DMS 273 (cell line): ENCODE measurements around the gene NUP98.

Experiments
- DNase-seq: peaks from one replicate; lab custom pipeline; 2025; ENCODE audit not compliant: unreplicated experiment; lab: John Stamatoyannopoulos, UW

The NUP98 gene

GRCh38 chr11:3738723-3739122 is 58.6 kb downstream of the NUP98 start:
- DNase-seq, result no peak

GRCh38 chr11:3738241-3738640 is 59.1 kb downstream of the NUP98 start:
- DNase-seq, result no peak

- DNase-seq, result no peak
These were observed 59.9 kb downstream of the NUP98 start for GRCh38 chr11:3737386-3737933.

- no peak for DNase-seq
These were observed 60.5 kb downstream of the NUP98 start for GRCh38 chr11:3736816-3737215.

GRCh38 chr11:3735827-3736226 is 61.5 kb downstream of the NUP98 start:
- DNase-seq, result no peak

GRCh38 chr11:3732671-3733436 is 64.5 kb downstream of the NUP98 start:
- DNase-seq, result no peak

GRCh38 chr11:3723014-3723708 is 74.2 kb downstream of the NUP98 start:
- DNase-seq, result no peak

- DNase-seq, result no peak
These were observed 75.3 kb downstream of the NUP98 start for GRCh38 chr11:3722100-3722499.

GRCh38 chr11:3720997-3721396 is 76.4 kb downstream of the NUP98 start:
- no peak for DNase-seq

- DNase-seq, result no peak
These were observed 85.1 kb downstream of the NUP98 start for GRCh38 chr11:3712274-3712673.

GRCh38 chr11:3710485-3711259 is 86.7 kb downstream of the NUP98 start:
- no peak for DNase-seq

GRCh38 chr11:3709977-3710376 is 87.4 kb downstream of the NUP98 start:
- no peak for DNase-seq

GRCh38 chr11:3707176-3707575 is 90.2 kb downstream of the NUP98 start:
- DNase-seq, result no peak

GRCh38 chr11:3703383-3703782 is 94.0 kb downstream of the NUP98 start:
- no peak for DNase-seq

- DNase-seq, result no peak
These were observed 96.4 kb downstream of the NUP98 start for GRCh38 chr11:3700910-3701309.

GRCh38 chr11:3700410-3700809 is 96.9 kb downstream of the NUP98 start:
- no peak for DNase-seq

GRCh38 chr11:3686751-3687150 is 110.6 kb downstream of the NUP98 start:
- DNase-seq, result no peak

- DNase-seq, result no peak
These were observed 111.4 kb downstream of the NUP98 start for GRCh38 chr11:3685923-3686322.

GRCh38 chr11:3684819-3685172 is 112.6 kb downstream of the NUP98 start:
- DNase-seq, result no peak

GRCh38 chr11:3684129-3684818 is 113.1 kb downstream of the NUP98 start:
- no peak for DNase-seq

GRCh38 chr11:3683039-3683438 is 114.3 kb downstream of the NUP98 start:
- no peak for DNase-seq
